ENCODE results near the gene VIPR1.

VIPR1 gene

DNA sequence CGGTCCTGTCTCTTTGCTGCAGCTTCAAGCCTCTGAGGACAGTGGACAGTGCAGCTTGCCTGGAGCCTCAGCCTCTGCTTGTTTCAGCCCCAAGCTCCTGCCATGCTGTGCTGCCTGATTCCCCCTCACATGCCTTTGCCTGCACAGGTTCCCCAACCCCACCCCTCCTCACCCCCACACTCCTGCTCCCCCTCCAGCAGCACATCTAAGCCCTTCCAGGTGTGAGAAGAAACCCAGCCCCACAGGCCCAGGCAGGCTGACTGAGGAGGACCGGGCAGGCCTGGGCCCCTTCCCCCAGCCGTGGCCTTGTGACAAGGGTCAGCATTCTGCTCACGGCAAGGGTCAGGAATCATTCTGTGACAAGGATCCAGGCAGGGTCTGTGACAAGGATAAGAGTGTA, 22.8 kb downstream of the VIPR1 start:
- no peaks in the 10 kb centered on the region for H3K4me1 ChIP-seq (ENCODE audit: control insufficient read depth, low read length)
- H3K4me3 ChIP-seq (ENCODE audit: low read length) = no peak overlapping the region
- H3K79me2 ChIP-seq (ENCODE audit: control insufficient read depth, low read length) = no peaks in the 10 kb centered on the region
- H3K9me3 ChIP-seq (ENCODE audit: control insufficient read depth, insufficient read depth, low read length) = no peaks in the 10 kb centered on the region
- 0 out of 2 replicates have a peak, but pooled peaks cover 2% of the 10 kb centered on the region for H3K27me3 ChIP-seq (ENCODE audit: control insufficient read depth, low read length)
- H4K20me1 ChIP-seq (ENCODE audit: control insufficient read depth, insufficient read depth, low read depth, low read length) = no peaks in the 10 kb centered on the region
- no peak overlapping the region for H3K27ac ChIP-seq (ENCODE audit: low read depth, low read length)
- TF ChIP-seq, protein P1, sequence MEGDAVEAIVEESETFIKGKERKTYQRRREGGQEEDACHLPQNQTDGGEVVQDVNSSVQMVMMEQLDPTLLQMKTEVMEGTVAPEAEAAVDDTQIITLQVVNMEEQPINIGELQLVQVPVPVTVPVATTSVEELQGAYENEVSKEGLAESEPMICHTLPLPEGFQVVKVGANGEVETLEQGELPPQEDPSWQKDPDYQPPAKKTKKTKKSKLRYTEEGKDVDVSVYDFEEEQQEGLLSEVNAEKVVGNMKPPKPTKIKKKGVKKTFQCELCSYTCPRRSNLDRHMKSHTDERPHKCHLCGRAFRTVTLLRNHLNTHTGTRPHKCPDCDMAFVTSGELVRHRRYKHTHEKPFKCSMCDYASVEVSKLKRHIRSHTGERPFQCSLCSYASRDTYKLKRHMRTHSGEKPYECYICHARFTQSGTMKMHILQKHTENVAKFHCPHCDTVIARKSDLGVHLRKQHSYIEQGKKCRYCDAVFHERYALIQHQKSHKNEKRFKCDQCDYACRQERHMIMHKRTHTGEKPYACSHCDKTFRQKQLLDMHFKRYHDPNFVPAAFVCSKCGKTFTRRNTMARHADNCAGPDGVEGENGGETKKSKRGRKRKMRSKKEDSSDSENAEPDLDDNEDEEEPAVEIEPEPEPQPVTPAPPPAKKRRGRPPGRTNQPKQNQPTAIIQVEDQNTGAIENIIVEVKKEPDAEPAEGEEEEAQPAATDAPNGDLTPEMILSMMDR (IDR thresholded peaks at IDR 0.05; ENCODE audit: low read depth, low read length, poor library complexity, severe bottlenecking) = no peak
- TF ChIP-seq EZH2phosphoT487 (IDR thresholded peaks at IDR 0.05; ENCODE audit: borderline replicate concordance, low read length) = no peak
- H3F3A ChIP-seq (ENCODE audit: control insufficient read depth, insufficient read depth) = no peaks in the 10 kb centered on the region
- no peak overlapping the region for H3K4me2 ChIP-seq (ENCODE audit: low read length)
- no peaks in the 10 kb centered on the region for H3K36me3 ChIP-seq (ENCODE audit: control insufficient read depth, low read length)
- no peaks in the 10 kb centered on the region for H3K9me2 ChIP-seq (replicated peaks; ENCODE audit: control insufficient read depth, low read length)

DNA sequence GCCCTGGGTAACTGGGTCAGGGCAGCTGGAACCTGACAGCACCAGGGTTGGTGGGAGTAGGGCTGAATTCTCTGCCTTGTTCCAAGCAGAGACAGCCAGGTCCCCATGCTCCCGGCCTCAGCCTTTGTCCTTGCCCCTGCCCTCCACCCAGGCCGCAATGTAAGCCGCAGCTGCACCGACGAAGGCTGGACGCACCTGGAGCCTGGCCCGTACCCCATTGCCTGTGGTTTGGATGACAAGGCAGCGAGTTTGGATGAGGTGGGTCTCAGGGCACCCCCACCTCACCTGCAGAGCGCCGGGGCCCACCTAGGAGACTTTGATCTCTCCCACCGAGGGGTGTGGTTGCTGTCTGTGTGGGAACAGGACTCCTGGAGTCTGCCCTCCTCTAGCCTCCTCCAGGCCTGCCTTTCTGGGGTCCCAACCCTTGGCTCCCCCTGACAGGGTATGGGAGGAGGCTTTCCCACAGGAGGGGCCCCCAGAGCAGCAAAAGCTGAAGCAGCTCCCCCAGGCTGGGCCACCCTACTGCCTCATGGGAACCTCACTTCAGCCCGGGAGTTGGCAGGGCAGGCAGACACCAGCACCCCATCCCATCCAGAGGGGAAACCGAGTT, 23.4 kb downstream of the VIPR1 start:
- no peaks in the 10 kb centered on the region for H3K4me1 ChIP-seq (ENCODE audit: control insufficient read depth, low read length)
- no peaks in the 10 kb centered on the region for H3F3A ChIP-seq (ENCODE audit: control insufficient read depth, insufficient read depth)
- H3K27ac ChIP-seq (ENCODE audit: low read depth, low read length) = no peak overlapping the region
- H3K4me3 ChIP-seq (ENCODE audit: low read length) = no peak overlapping the region
- H3K9me2 ChIP-seq (replicated peaks; ENCODE audit: control insufficient read depth, low read length) = no peaks in the 10 kb centered on the region
- no peaks in the 10 kb centered on the region for H3K79me2 ChIP-seq (ENCODE audit: control insufficient read depth, low read length)
- H4K20me1 ChIP-seq (ENCODE audit: control insufficient read depth, insufficient read depth, low read depth, low read length) = no peaks in the 10 kb centered on the region
- H3K27me3 ChIP-seq (ENCODE audit: control insufficient read depth, low read length) = 0 out of 2 replicates have a peak, but pooled peaks cover 2% of the 10 kb centered on the region
- no peaks in the 10 kb centered on the region for H3K9me3 ChIP-seq (ENCODE audit: control insufficient read depth, insufficient read depth, low read length)
- H3K4me2 ChIP-seq (ENCODE audit: low read length) = no peak overlapping the region
- no peaks in the 10 kb centered on the region for H3K36me3 ChIP-seq (ENCODE audit: control insufficient read depth, low read length)
- no peak for TF ChIP-seq EZH2phosphoT487 (IDR thresholded peaks at IDR 0.05; ENCODE audit: borderline replicate concordance, low read length)
- TF ChIP-seq, protein P1 (IDR thresholded peaks at IDR 0.05; ENCODE audit: low read depth, low read length, poor library complexity, severe bottlenecking) = no peak

DNA sequence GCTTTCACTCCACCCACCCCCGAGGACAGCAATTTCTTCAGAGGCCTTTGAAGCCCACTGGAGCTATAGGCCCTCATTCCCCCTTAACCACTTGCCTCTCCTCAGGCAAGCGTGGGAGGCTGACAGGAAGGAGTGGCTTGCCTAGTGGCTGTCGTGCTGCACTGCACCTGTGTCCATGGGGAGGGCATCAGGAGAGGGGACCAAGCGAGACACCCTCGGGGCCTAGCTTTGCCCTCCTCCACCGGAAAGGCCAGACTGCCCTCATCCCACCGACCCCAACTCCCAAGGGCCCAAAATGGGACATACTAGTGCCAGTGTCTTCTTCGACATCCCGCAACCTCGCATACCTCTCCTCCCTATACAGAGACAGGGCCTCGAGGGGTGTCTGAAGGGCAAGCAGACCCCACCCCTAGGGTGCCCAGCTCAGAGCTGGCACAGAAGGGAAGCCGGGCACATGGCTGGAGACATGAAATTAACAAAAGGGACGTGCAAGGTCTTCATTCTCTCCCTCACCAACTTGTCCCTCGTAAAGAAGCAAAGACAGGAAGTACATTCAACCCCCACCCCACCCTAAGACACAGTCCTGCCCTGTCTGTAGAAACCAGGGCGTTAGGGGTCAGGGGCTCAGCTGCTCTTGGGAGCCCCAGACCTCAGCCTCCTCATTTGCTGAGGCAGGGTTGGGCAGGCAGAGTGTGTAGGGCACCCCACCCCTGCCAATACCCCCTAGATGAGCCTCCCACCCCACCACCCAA, 24.3 kb downstream of the VIPR1 start:
- H3K27me3 ChIP-seq (ENCODE audit: control insufficient read depth, low read length) = 0 out of 2 replicates have a peak, but pooled peaks cover 2% of the 10 kb centered on the region
- H3K79me2 ChIP-seq (ENCODE audit: control insufficient read depth, low read length) = no peaks in the 10 kb centered on the region
- H3K36me3 ChIP-seq (ENCODE audit: control insufficient read depth, low read length) = no peaks in the 10 kb centered on the region
- no peak overlapping the region for H3K27ac ChIP-seq (ENCODE audit: low read depth, low read length)
- no peaks in the 10 kb centered on the region for H4K20me1 ChIP-seq (ENCODE audit: control insufficient read depth, insufficient read depth, low read depth, low read length)
- no peak overlapping the region for H3K4me3 ChIP-seq (ENCODE audit: low read length)
- H3F3A ChIP-seq (ENCODE audit: control insufficient read depth, insufficient read depth) = no peaks in the 10 kb centered on the region
- no peaks in the 10 kb centered on the region for H3K9me2 ChIP-seq (replicated peaks; ENCODE audit: control insufficient read depth, low read length)
- H3K9me3 ChIP-seq (ENCODE audit: control insufficient read depth, insufficient read depth, low read length) = no peaks in the 10 kb centered on the region
- H3K4me2 ChIP-seq (ENCODE audit: low read length) = no peak overlapping the region
- no peaks in the 10 kb centered on the region for H3K4me1 ChIP-seq (ENCODE audit: control insufficient read depth, low read length)
- TF ChIP-seq EZH2phosphoT487 (IDR thresholded peaks at IDR 0.05; ENCODE audit: borderline replicate concordance, low read length) = no peak
- TF ChIP-seq, protein P1 (IDR thresholded peaks at IDR 0.05; ENCODE audit: low read depth, low read length, poor library complexity, severe bottlenecking) = no peak

All from DOHH2 (cell line).